HepG2 (cell line): ENCODE data around the gene NR2C1. TPM values are rescaled to one million over a fixed set of nuclear protein-coding genes. Genes with fewer than 3 reads are reported as not detected.

ENCODE experiments used
- ATAC-seq: fragments of 200-7000 bp; cut with Tn5 transposase; 3 replicates; pipeline ENCODE4 v1.9.1; 2020; ENCODE audit warnings: mild to moderate bottlenecking, moderate library complexity
- BruUV-seq: library from RNA; stranded (reverse); fragments of 400-500 nt; replicated peaks from 2 replicates; lab custom pipeline; 2021; lab: Mats Ljungman, UMichigan
- CTCF ChIA-PET: fragments of 300-600 bp; formaldehyde crosslinking; extraction: SDS; loops from one replicate; lab custom pipeline; 2021; ENCODE audit warnings: low total read pairs, inconsistent platforms, low intra/inter-chr PET ratio; lab: Yijun Ruan, JAX
- POLR2A ChIA-PET: fragments of 350-600 bp; sonication (Branson Sonifier 250); formaldehyde crosslinking; loops from one replicate; lab custom pipeline; 2020; ENCODE audit warnings: antibody characterized with exemption, inconsistent platforms; lab: Yijun Ruan, JAX
- DNase-seq: peaks from one replicate; pipeline ENCODE4 v3.0.0-alpha.2; 2015; ENCODE audit warnings: low spot score
- FAIRE-seq: peaks from 3 replicates; lab custom pipeline; 2011; peaks lifted over from hg19 to GRCh38; lab: Jason Lieb, UNC
- H2AFZ ChIP-seq: one replicate; pipeline ENCODE4 v1.6.1; 2011; ENCODE audit warnings: low read length, inconsistent platforms
- H3K27ac ChIP-seq: fragments of 300-600 bp; 3 replicates; pipeline ENCODE4 v1.8.0; 2011; ENCODE audit warnings: mixed run types, mild to moderate bottlenecking, mixed read lengths, low read length, inconsistent platforms; ENCODE audit not compliant: insufficient read depth; ENCODE audit errors: extremely low read length
- H3K27me3 ChIP-seq, 2 experiments: fragments of 200-600 bp in 1 of 2; 2 replicates in 1 of 2; 3 replicates in 1 of 2; pipeline versions ENCODE4 v1.6.0 to v1.8.0; 2011; ENCODE audit warnings: low read length in 2 of 2, mild to moderate bottlenecking in 2 of 2, moderate library complexity in 2 of 2, inconsistent platforms in 1 of 2; ENCODE audit not compliant: insufficient read depth in 2 of 2, control insufficient read depth in 1 of 2
- H3K36me3 ChIP-seq, 2 experiments: fragments of 200-600 bp in 1 of 2; replicated peaks in 1 of 2; 2 replicates in 1 of 2; 3 replicates in 1 of 2; pipeline versions ENCODE4 v1.5.1 to v1.8.0; 2011; ENCODE audit warnings: low read length in 2 of 2, inconsistent platforms in 1 of 2; ENCODE audit not compliant: insufficient read depth in 2 of 2, control insufficient read depth in 1 of 2
- H3K4me1 ChIP-seq: 2 replicates; pipeline ENCODE4 v1.5.1; 2012; ENCODE audit warnings: low read length, inconsistent platforms; ENCODE audit not compliant: insufficient read depth
- H3K4me2 ChIP-seq: 2 replicates; pipeline ENCODE4 v1.6.0; 2011; ENCODE audit warnings: low read depth, low read length, inconsistent platforms
- H3K4me3 ChIP-seq, 3 experiments: fragments of 200-600 bp in 1 of 3; sonication (generic), shearing (Covaris generic) in 1 of 3; replicated peaks in 1 of 3; 2 replicates each; pipeline ENCODE4 v1.5.1; 2011 to 2016; ENCODE audit warnings: low read length in 3 of 3, inconsistent platforms in 2 of 3, low read depth in 2 of 3, mild to moderate bottlenecking in 2 of 3, control low read depth in 1 of 3, mixed read lengths in 1 of 3; ENCODE audit not compliant: insufficient read depth in 1 of 3
- H3K79me2 ChIP-seq: one replicate; pipeline ENCODE4 v1.6.1; 2011; ENCODE audit warnings: low read length, inconsistent platforms; ENCODE audit not compliant: insufficient read depth
- H3K9ac ChIP-seq: 2 replicates; pipeline ENCODE4 v1.6.0; 2011; ENCODE audit warnings: mild to moderate bottlenecking, low read depth, low read length, inconsistent platforms; ENCODE audit not compliant: insufficient read depth
- H3K9me3 ChIP-seq: 2 replicates; pipeline ENCODE4 v1.5.1; 2012; ENCODE audit warnings: mild to moderate bottlenecking, low read length
- H4K20me1 ChIP-seq: 2 replicates; pipeline ENCODE4 v1.6.0; 2011; ENCODE audit warnings: inconsistent platforms, mild to moderate bottlenecking, low read length, moderate library complexity; ENCODE audit not compliant: insufficient read depth
- CBX5 ChIP-seq: sonication (generic); formaldehyde crosslinking; IDR thresholded peaks from 2 replicates; pipeline ENCODE4 v1.4.0; 2020; ENCODE audit warnings: missing genetic modification reagents, borderline replicate concordance
- CENPT ChIP-seq: sonication (generic); formaldehyde crosslinking; IDR thresholded peaks from 2 replicates; pipeline ENCODE4 v1.8.0; 2022; ENCODE audit warnings: low read depth, mild to moderate bottlenecking, moderate library complexity, missing genetic modification reagents
- ELK4 ChIP-seq: sonication (generic); formaldehyde crosslinking; IDR thresholded peaks from 2 replicates; pipeline ENCODE4 v1.9.0; 2021; ENCODE audit warnings: missing genetic modification reagents, borderline replicate concordance
- HNRNPLL ChIP-seq: fragments of 200-400 bp; formaldehyde crosslinking; IDR thresholded peaks from 2 replicates; pipeline ENCODE4 v1.6.1; 2017; ENCODE audit warnings: mild to moderate bottlenecking, low read depth, low read length; ENCODE audit not compliant: poor library complexity, severe bottlenecking
- KDM4B ChIP-seq: sonication (generic); formaldehyde crosslinking; IDR thresholded peaks from 2 replicates; pipeline ENCODE4 v1.4.0; 2020; ENCODE audit warnings: missing genetic modification reagents
- KDM5A ChIP-seq: fragments of 200-600 bp; sonication (generic); IDR thresholded peaks from 2 replicates; pipeline ENCODE4 v1.7.0; 2018; ENCODE audit warnings: antibody characterized with exemption, mild to moderate bottlenecking, low read length, borderline replicate concordance
- ZBTB37 ChIP-seq: sonication (generic); formaldehyde crosslinking; IDR thresholded peaks from 2 replicates; pipeline ENCODE4 v1.4.0; 2020; ENCODE audit warnings: mild to moderate bottlenecking, missing genetic modification reagents
- ZNF160 ChIP-seq: sonication (generic); formaldehyde crosslinking; IDR thresholded peaks from 2 replicates; pipeline ENCODE4 v1.8.0; 2022; ENCODE audit warnings: mild to moderate bottlenecking, inconsistent platforms, missing genetic modification reagents
- ZNF343 ChIP-seq: sonication (generic); formaldehyde crosslinking; IDR thresholded peaks from 2 replicates; pipeline ENCODE4 v1.4.0; 2020; ENCODE audit warnings: mild to moderate bottlenecking, missing genetic modification reagents
- ZNF451 ChIP-seq: sonication (generic); formaldehyde crosslinking; IDR thresholded peaks from 2 replicates; pipeline ENCODE4 v1.5.0; 2020; ENCODE audit warnings: mild to moderate bottlenecking, missing genetic modification reagents
- ZNF460 ChIP-seq: sonication (generic); formaldehyde crosslinking; IDR thresholded peaks from 2 replicates; pipeline ENCODE4 v1.5.1; 2020; ENCODE audit warnings: missing genetic modification reagents, mild to moderate bottlenecking, borderline replicate concordance
- ZNF484 ChIP-seq: sonication (generic); formaldehyde crosslinking; IDR thresholded peaks from 2 replicates; pipeline ENCODE4 v1.5.1; 2020; ENCODE audit warnings: mild to moderate bottlenecking, low read depth, missing genetic modification reagents, borderline replicate concordance
- ZSCAN30 ChIP-seq: sonication (generic); formaldehyde crosslinking; IDR thresholded peaks from 2 replicates; pipeline ENCODE4 v1.5.0; 2020; ENCODE audit warnings: mild to moderate bottlenecking, missing genetic modification reagents
- ZUFSP ChIP-seq: sonication (generic); formaldehyde crosslinking; IDR thresholded peaks from 2 replicates; pipeline ENCODE4 v1.9.0; 2021; ENCODE audit warnings: missing genetic modification reagents, mild to moderate bottlenecking, borderline replicate concordance
- WGBS: methylation state at CpG from one replicate; pipeline ENCODE4 v1.1.6; 2017; ENCODE audit warnings: low lambda C conversion rate; 5-methylcytosine and 5-hydroxymethylcytosine counted together
- in situ Hi-C: cut with HindIII; loops from 2 replicates; pipeline ENCODE4 v1.10.0; 2017; ENCODE audit warnings: low pct_unique_long_range_greater_than_20kb; ENCODE audit not compliant: extremely low pct_ligation_motif_present
- intact Hi-C: fragments of 100-400 bp; cut with micrococcal nuclease; formaldehyde crosslinking; loops from one replicate; pipeline ENCODE4 v1.10.0; 2022; ENCODE audit not compliant: unreplicated experiment
- polyA plus RNA-seq, 8 experiments: library from polyadenylated mRNA; depleted of rRNA in 3 of 8; stranded (reverse) in 7 of 8; unstranded in 1 of 8; fragments of >200 nt; fragmentation: Illumina TruSeq in 4 of 8; extraction: Trizol in 4 of 8; gene quantifications; 2 replicates each; pipeline versions ENCODE4 v1.2.1 to v1.2.3, GENCODE V29; 2011 to 2016; ENCODE audit warnings: low read depth in 4 of 8, missing spikeins in 1 of 8, mixed read lengths in 1 of 8; ENCODE audit not compliant: insufficient read depth in 1 of 8
- total RNA-seq, 5 experiments: library from RNA; depleted of rRNA; stranded (reverse); fragments of >200 nt; fragmentation: Illumina TruSeq; extraction: Trizol; gene quantifications; 2 replicates each; pipeline ENCODE4 v1.2.3, GENCODE V29; 2016; ENCODE audit warnings: low read depth in 1 of 5

Gene NR2C1
- total and polyA plus RNA-seq, 2 of the 13 experiments (the other 11 are each of a cell fraction or from before 2014, with no cell fraction given), result 38.0 to 70.8 TPM

- Histone ChIP-seq H4K20me1 (no peaks in the 10 kb centered on the region), H2AFZ (no peak overlapping the region), H3K9ac (no peak overlapping the region), H3K4me1 (peaks cover 15% of the 10 kb centered on the region), H3K36me3 (no peaks in the 10 kb centered on the region), H3K4me2 (no peak overlapping the region), H3K27ac (no peak overlapping the region), H3K4me3 (no peak overlapping the region), H3K79me2 (peaks cover 4% of the 10 kb centered on the region), H3K27me3 (no peaks in the 10 kb centered on the region; a peak in 1 of 5 replicates), H3K9me3 (no peaks in the 10 kb centered on the region)
- 51% methylated on average over 4 of the region's 4 CpGs for WGBS
- no TSS peak for BruUV-seq
- DNase-seq (no peak), FAIRE-seq (no peak), ATAC-seq (no peak)
- in situ Hi-C loops (no loop called here), intact Hi-C loops (no loop called here)
- ChIA-PET CTCF (no interaction called here), POLR2A (no interaction called here)
- no peak for TF ChIP-seq ZNF343 (CRISPR knock-in tag)
- no peak for TF ChIP-seq KDM5A
- TF ChIP-seq ZSCAN30 (CRISPR knock-in tag), result no peak
- TF ChIP-seq ELK4 (CRISPR knock-in tag), result no peak
- no peak for TF ChIP-seq ZNF484 (CRISPR knock-in tag)
- TF ChIP-seq CENPT, result no peak
- TF ChIP-seq ZNF160 (CRISPR knock-in tag), result no peak
- no peak for TF ChIP-seq ZNF451 (CRISPR knock-in tag)
- no peak for TF ChIP-seq ZBTB37 (CRISPR knock-in tag)
- no peak for TF ChIP-seq CBX5 (CRISPR knock-in tag)
- TF ChIP-seq HNRNPLL, result no peak
- TF ChIP-seq KDM4B, result no peak
- no peak for TF ChIP-seq ZUFSP (CRISPR knock-in tag)
- TF ChIP-seq ZNF460 (CRISPR knock-in tag), result no peak
Measured at GRCh38 chr12:95077341-95077740, 3.9 kb upstream of the NR2C1 start.
